Measurements from ENCODE around the gene SLC22A13.
"Not testable (repeated sequence)": the region's sequence is repeated elsewhere in the genome, so short reads cannot be mapped to it uniquely, and the experiment has no call there.

Gene SLC22A13, protein sequence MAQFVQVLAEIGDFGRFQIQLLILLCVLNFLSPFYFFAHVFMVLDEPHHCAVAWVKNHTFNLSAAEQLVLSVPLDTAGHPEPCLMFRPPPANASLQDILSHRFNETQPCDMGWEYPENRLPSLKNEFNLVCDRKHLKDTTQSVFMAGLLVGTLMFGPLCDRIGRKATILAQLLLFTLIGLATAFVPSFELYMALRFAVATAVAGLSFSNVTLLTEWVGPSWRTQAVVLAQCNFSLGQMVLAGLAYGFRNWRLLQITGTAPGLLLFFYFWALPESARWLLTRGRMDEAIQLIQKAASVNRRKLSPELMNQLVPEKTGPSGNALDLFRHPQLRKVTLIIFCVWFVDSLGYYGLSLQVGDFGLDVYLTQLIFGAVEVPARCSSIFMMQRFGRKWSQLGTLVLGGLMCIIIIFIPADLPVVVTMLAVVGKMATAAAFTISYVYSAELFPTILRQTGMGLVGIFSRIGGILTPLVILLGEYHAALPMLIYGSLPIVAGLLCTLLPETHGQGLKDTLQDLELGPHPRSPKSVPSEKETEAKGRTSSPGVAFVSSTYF

GRCh38 chr3:38265604-38266307, at the start of gene SLC22A13:
TSS of gene SLC22A13 (plus strand) at chr3:38265812. CDS start at chr3:38265861, 49 bp downstream.
- DNase-seq (ENCODE audit: low read depth): no peak

GRCh38 chr3:38219609-38220197, 45.9 kb upstream of the SLC22A13 start:
- DNase-seq (ENCODE audit: low read depth): no peak

- DNase-seq (ENCODE audit: low read depth): no peak
These were observed 44.6 kb upstream of the SLC22A13 start for GRCh38 chr3:38221005-38221404.

DNA sequence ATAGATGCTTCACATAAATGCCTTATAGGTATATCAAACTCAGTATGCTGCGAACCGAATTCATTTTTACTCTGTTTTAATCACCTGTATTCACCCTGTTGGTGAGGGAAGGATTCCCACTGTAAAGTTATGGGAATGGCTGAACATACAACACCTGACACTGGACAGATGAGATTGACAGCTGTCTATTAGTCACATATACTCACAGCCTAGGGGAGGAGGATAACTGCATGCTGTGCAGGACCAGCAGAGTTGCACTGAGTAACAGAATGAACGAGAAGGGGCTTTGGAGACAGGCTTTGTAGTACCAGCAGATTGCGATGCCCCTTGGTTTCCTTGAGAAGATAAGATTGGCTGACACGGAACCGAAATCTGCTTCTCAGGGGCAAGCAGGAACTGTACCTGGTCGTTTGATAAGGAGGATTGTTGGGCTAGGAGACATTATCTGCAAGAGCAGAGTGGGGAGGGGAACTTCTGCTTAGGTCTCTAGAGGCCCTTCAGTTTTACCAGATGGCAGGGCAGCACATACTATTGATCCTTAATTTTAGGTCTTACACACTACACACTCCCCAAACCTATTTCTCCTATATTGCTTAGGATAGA, 43.5 kb upstream of the SLC22A13 start:
- no peak for DNase-seq (ENCODE audit: low read depth)

DNA sequence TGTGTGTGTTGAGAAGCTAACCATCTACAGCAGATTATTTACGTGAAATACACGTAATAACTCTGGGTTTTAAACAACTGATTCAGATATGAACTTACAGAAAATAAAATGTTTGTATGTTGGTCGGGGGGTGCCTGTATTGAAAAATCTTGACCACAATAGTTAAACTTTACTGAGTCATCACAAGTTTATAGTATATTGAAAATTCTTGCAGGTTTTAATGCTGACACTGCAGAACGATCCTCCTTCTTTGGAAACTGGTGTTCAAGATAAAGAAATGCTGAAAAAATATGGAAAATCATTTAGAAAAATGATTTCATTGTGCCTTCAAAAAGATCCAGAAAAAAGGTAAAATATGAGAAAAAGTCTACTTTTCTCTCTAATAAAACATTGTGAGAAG, 41.3 kb upstream of the SLC22A13 start:
- DNase-seq (ENCODE audit: low read depth): no peak

GRCh38 chr3:38226273-38226672, 39.3 kb upstream of the SLC22A13 start:
- peak; percentile 26 for DNase-seq (ENCODE audit: low read depth)

DNA sequence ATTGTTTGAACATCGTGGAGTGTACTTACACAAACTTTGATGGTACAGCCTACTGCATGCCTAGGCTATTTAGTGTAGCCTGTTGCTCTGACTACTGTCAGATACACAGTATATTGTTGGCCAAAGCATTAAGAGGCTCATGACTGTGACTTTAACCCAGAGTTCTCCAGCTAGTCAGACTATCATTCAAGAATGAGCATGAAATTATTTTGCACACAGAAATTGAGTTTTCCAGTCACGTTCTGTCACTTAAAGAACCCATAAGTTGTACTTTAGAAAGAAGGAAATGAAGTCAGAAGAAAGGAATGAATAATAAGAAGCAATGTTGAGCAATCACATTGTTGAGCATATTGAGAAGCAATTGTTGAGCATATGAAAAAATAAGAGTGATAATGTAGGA, 37.6 kb upstream of the SLC22A13 start:
- DNase-seq (ENCODE audit: low read depth): peak; percentile 30

DNA sequence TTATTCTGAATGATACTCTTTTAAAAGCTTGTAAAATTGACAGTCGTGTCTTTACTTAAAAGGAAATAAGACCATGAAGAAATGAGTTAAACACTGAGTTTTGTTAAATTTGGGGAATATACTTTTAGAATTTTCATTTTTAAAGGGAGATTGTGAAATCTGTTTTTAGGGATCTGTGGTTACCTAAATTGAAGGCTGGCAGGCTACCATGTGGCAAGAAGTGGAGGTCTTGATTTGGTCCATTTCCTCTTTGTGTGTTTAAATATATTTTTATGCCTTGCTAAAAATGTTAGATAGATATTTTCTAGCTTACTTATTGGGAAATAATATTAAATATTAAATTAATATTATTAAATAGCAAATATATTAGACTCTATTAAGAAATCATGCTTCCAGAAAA, 36.6 kb upstream of the SLC22A13 start:
- no peak for DNase-seq (ENCODE audit: low read depth)

DNA sequence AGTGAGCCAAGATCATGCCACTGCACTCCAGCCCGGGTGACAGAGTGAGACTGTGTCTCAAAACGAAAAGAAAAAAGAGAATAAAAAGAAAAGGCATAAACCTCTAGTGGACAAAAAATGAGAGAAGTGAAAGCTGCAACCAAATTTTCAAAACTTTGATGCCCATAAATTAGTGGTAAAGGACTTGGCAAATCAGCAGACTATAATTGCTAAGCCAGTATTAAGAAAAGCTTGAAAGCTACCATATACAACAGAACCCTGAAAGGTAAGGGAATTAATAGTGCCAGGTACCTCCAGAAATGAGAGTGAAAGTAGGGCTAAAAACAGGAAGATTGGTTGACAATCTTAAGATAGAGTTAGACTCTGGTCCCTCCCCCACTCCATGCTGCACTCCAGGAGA, 32.9 kb upstream of the SLC22A13 start:
- no peak for DNase-seq (ENCODE audit: low read depth)

DNA sequence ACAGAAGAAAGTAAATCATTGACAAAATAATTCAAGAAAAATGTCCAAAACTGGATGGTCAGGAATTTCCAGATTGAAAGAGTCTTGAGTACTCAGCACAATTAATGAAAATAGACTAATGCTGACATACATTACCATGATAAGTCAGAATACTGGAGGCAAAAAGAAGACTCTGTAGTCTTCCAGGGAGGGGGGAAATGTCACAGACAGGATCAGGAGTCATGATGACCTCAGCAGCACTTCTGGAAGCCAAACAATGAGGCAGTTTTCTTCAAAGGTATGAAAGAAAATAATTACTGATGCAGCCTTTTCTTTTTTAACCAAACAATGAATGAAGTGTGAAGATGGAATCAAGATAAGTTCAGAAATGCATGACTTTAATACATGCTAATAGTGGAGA, 30.1 kb upstream of the SLC22A13 start:
- DNase-seq (ENCODE audit: low read depth): no peak

DNA sequence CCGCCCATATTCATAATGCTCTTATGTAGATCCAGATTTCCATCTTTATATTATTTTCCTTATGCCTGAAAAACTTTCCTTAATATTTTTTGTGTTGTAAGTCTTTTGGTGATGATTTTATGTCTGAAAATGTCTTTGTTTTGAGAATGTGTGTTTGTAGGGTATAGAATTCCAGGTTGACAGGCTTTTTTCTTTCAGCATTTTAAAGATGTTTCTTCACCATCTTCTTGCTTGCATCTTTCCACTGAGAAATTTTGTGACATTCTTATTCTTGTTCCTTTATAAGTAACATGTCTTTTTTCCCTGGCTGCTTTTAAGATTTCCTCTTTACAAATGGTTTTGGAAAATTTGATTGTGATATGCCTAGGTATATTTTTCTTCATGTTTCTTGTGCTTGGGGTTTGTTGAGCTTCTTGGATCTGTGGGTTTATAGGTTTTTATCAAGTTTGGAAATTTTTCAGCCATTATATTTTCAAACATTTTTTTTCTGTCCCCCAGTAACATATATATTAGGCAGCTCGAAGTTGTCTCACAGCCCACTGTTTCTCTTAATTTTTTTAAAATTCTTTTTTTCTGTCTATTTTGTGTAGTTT, 27.1 kb upstream of the SLC22A13 start:
- no peak for DNase-seq (ENCODE audit: low read depth)

DNA sequence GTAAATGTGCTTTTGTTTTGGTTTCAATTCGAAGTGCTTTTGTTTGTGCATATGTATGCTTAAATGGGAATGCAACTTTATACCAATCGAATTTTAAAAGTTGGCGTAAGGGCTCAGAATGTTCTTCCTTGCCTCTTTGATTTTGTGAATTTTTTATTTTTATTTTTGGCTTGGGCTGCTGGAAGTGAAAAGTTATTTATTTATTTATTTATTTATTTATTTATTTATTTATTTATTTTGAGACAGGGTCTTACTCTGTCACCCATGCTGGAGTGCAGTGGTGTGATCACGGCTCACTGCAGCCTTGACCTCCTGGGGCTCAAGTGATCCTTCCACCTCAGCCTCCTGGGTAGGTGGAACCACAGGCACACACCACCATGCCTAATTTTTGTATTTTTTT, 22.8 kb upstream of the SLC22A13 start:
- DNase-seq (ENCODE audit: low read depth): not testable (repeated sequence)

DNA sequence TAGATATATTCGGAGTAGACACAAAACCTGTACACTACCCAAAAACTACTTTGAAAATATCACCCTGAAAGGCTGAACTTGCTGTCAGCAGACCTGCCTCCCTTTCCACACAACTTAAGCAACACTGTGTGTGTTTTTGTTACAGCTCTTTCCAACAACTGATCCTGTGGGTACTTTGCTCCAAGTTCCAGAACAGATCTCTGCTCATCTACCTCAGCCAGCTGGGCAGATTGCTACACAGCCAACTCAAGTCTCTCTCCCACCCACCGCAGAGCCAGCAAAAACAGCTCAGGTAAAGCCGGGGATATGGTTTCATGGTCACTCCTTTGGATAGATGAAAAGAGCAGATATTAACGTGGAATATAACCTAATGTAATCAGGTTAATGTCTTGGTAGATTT, 19.7 kb upstream of the SLC22A13 start:
- no peak for DNase-seq (ENCODE audit: low read depth)

DNA sequence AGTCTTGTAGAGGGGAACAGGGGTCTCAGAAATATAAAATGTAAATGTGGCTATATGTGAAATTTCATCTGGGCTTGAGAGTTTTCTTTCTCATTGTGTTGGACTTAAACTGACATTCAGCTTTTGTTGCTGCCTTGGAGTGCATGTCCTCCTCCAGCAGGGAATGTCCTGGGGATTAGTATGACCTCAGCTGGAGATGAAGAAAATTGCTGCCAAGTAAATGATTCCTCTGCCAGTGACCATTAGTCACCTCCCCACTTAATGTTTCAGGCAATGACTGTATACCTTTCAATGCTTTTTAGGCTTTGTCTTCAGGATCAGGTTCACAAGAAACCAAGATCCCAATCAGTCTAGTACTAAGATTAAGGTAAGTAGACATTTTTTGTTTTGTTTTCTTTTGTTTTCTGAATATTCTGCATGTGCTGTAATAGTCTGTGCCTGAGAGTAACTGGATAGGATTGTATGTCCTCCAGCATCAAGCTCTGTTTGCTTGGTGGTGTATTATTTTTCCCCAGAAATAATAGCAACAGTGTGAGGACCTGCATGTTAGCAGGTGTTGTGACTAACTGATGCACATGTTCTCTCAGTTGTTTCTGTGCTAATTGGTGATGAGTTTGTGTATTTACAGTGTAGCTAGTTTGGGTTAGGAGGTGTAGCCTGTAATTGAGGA, 18.1 kb upstream of the SLC22A13 start:
- peak; percentile 49 for DNase-seq (ENCODE audit: low read depth)

- DNase-seq (ENCODE audit: low read depth): no peak
These were observed 15.4 kb upstream of the SLC22A13 start for GRCh38 chr3:38250198-38250597.

DNA sequence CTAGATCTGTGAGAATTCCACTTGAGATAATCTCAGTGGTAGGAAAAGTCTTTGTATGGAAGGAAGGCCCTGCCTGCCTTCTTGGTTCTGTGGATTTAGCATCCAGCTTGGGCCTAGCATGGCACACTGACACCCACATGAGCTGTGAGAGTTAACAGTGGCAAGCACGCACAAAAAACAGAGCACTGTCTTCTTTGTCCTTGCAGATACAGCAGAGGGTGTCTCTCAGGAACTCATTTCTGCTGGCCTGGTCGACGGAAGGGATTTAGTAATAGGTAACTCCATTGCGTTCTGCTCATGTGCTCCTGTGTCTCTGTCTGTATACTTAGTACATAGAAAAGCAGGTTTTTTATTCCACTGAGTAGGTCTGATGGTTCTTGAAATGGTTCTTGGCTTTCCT, 14.4 kb upstream of the SLC22A13 start:
- DNase-seq (ENCODE audit: low read depth): no peak

GRCh38 chr3:38253704-38254103, 11.9 kb upstream of the SLC22A13 start:
- DNase-seq (ENCODE audit: low read depth): no peak

DNA sequence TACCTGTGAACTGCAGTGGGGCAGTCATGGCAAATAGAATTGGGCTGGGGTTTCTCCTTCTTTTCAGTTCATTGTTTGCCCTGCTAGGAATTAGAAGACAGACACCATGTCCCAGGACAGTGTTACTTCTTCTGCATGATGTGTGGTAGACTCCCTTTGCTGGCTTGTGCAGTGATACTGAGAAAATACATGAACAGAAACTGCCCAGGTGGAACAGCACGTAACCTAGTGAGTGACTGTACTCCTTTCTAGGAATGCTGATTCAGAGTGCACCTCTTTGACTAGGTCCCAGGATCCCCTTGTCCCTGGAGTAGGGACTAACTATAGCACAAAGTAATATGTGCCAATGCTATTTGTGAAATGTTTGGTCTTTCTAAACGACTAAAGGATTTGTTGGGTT, 10.7 kb upstream of the SLC22A13 start:
- no peak for DNase-seq (ENCODE audit: low read depth)

DNA sequence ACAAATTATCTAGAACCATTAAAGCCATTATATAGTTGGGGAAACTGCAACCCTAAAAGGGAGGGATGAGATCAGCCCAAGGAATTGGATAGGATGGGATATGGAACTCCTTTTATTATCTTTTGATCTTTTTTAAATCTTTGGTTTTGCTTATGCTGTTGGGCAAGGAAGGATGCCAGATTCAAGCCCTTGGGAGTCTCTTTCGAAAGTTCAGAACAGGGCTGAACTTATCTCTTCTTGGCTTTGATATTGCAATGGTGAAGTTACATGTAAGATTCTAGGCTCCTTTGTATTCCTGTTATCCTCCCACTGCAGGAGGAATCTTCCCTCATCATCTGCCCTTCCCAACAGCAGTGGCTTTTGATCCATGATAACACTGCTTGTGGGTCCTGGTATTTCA, 10.0 kb upstream of the SLC22A13 start:
- no peak for DNase-seq (ENCODE audit: low read depth)

GRCh38 chr3:38257583-38257982, 8.0 kb upstream of the SLC22A13 start:
- no peak for DNase-seq (ENCODE audit: low read depth)

GRCh38 chr3:38260474-38260873, 5.1 kb upstream of the SLC22A13 start:
- no peak for DNase-seq (ENCODE audit: low read depth)
